ENCODE data around the gene TLE2.
"Not testable (repeated sequence)": the region's sequence is repeated elsewhere in the genome, so short reads cannot be mapped to it uniquely, and the experiment has no call there.

Gene TLE2

GRCh38 chr19:3055741-3056416, 26.8 kb upstream of the TLE2 start:
- DNase-seq: no peak

- DNase-seq: no peak
Measured at GRCh38 chr19:3054972-3055740, 26.1 kb upstream of the TLE2 start.

- no peak for DNase-seq
Measured at GRCh38 chr19:3054265-3054971, 25.3 kb upstream of the TLE2 start.

- no peak for DNase-seq
Measured at GRCh38 chr19:3053780-3054179, 24.7 kb upstream of the TLE2 start.

GRCh38 chr19:3053218-3053621, 24.1 kb upstream of the TLE2 start:
- no peak for DNase-seq

DNA sequence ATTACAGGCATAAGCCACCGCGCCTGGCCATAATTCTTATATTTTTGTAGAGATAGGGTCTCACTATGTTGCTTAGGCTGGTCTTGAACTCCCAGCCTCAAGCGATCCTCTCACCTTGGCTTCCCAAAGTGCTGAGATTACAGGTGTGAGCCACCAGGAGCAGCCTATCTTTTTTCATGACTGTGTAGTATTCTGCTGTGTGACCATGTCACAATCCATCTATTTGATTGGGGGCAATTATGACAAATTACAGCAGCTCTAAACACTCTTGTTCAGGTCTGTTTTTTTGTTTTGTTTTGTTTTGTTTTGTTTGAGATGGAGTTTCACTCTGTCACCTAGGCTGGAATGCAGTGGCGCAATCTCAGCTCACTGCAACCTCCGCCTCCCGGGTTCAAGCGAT, 20.9 kb upstream of the TLE2 start:
- not testable (repeated sequence) for DNase-seq

DNA sequence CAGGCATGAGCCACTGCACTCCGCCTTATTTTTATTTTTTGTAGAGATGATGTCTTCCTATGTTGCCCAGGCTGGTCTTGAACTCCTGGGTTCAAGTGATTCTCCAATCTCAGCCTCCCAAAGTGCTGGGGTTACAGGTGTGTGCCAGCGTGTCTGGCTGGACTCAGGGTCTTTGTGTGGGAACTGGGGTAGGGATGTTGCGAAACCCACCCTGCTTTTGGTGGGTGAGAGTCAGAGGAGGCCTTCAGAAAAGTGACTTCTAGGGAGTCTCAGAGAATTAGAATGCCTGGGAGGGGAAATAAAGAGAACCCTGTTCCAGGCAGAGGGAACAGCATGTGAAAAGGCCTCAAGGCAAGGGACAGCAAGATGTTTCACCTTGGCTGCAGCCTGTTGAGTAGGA, 20.0 kb upstream of the TLE2 start:
- no peak for DNase-seq

DNA sequence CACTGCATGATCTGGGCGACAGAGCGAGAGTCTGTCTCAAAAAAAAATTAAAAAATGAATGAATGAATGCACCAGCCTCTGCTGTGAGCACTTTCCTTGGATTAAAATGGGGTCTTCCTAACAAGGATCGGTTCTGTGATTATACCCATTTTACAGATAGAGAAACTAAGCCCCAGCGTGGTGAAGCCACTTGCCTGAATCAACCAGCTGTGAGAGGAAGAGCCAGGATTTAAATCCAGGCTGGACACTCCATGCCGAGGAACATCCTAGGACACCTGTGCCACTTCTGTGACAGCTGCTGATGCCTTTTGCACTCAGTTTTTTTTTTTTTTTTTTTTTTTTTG, 19.1 kb upstream of the TLE2 start:
- DNase-seq: no peak

- peak; percentile 72 for DNase-seq
Measured at GRCh38 chr19:3047496-3048189, 18.6 kb upstream of the TLE2 start.

DNA sequence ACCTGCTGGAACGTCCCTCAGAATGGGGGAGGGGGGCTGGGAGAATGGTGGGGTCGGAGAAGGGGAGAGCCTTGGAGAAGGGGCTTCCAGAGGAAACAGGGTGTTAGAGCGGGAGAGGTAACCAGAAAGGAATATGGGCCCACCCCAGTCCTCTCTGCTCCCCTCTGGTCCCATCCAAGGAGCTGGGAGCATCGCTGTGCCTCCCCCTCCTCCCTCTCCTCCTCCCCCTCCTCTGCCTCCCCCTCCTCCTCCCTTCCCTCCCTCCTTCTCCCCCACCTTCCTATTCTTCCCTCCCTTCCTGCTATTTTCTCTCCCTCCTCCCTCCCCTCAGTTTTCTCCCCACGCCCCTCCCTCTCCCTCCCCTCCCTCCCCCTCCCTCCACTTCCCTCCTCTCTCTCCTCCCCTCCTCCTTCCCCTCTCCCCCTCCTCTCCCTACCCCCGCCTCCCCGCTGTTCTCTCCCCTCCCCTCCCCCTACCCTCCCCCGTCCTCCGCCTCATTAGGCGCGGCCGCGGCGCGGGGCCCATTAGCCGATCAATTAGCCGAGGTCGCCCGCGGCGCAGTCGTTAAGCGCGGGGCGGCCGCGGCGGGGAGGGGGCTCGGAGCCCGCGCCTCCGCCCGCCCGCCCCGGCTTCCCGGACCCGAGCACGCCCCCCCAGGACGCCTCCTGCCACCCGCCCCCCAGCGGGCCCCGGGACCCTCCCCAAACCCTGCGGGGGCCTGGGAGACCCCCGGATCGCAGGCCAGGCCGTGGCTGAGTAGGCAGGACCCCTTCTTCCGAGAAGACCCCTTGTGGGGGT, 17.8 kb upstream of the TLE2 start:
- DNase-seq: no peak

DNA sequence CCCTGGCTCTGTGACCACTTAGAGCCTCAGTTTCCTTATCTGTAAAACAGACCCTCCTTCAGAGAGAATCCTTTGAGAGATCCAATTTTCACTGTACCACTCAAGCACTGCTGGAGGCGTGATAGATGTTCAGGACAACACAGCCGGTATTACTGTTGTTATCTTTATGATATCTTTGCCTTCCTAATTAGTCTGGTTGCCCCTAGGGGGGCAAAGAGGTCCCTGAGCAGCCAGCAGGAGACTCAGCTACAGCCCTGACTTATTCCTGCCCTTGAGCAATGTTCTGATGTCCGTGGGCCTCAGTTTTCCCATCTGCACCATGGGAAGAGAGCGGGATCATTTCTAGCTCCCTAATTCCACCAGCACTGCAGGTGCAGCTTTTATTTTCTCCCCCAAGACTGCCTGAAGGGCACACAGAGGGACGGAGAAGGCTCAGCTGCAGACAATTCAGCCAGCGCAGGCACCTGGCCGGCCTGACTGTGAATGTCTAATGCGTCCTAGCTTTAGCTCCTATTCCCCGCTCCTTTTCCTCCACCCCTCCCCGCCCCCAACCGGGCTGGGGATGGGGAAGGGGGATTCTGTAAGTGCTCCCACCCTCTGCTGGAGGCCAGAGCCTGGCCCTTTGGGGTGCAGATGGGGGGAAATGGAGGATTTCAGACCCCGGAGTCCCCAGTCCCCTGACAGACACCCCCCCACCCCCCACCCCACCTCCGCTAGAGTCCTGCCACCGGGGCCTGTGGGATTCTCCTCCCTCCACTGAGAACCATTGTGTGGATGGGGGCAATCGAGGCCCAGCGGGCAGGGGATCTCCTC, 17.0 kb upstream of the TLE2 start:
- DNase-seq: no peak

DNA sequence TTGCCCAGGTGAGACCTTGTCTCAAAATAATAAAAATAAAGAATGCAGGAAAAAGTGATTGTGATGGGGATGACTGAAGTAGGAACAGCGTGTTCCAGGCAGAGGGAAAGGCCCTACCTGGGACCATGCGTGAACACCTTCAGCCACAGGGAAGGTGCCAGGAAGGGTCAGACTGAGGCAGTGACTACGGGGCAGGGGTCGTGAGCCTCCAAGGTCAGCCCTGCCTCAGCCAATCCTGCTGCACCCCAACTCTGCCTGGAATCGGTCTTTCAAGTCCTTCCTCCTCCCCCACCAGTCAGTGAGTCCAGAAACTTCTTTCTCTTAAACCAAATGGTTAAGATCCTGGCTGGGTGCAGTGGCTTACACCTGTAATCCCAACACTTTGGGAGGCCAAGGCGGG, 16.1 kb upstream of the TLE2 start:
- DNase-seq: no peak

DNA sequence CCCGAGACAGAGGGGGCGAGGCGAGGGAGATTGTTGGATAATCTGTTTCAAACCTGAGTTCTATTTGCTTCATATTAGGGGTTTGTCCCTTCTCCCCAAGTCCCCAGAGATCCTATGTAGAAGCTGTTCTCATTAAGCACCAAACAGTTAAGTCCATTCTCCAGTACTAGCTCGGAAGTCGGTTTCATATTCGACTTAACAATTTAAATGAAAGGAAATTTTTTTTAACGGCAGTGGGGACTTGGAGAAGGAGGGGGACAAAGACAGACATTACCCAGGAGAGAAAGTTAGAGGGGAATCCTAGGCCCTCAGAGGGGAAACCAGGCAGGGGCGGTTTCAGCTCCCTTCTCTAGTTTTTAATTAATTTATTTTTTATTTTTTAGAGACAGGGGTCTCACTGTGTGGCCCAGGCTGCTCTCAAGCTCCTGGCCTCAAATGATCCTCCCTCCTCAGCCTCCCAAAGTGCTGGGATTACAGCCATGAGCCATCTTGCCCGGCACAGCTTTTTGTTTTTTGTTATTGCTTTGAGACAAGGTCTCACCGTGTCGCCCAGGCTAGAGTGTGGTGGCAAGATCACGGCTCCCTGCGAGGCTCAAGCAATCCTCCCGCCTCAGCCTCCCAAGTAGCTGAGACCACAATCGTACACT, 13.7 kb upstream of the TLE2 start:
- DNase-seq: no peak

- no peak for DNase-seq
Measured at GRCh38 chr19:3041761-3042620, 12.9 kb upstream of the TLE2 start.

DNA sequence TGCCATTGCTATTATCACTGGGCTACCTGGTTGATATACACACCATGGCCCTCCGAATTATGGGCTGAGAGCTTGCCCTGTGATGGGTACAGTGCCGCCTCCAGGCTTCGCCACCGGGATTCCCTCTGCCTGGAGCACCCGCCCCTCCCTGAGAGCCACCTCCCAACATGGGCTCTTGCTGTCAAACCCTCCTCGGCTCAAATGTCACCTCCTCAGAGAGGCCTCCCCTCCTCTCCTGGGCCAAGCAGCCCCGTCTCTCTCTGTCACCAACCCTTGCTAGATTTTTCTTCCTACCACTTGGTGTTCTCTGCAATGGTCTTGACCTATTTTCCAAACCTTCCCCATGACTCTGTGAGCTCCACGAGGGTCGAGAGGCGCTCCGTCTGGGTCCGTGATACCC, 12.2 kb upstream of the TLE2 start:
- DNase-seq: no peak

GRCh38 chr19:3039641-3040077, 10.6 kb upstream of the TLE2 start:
- DNase-seq: no peak

DNA sequence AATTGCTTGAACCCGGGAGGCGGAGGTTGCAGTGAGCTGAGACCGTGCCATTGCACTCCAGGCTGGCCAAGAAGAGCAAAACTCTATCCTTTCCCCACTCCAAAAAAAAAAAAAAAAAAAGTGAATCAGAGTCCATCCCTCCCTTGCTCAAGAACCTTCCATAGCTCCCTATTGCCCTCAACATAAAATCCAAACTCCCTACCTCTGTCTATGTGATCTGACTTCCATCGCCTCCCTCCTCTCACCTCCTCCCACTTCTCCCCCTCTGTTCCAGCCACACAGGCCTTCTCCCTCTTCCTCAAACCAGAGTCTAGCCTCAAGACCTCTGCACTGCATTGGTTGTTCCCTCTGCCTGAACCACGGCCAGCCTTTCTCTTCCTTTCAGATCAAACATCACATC, 10.0 kb upstream of the TLE2 start:
- DNase-seq: no peak

DNA sequence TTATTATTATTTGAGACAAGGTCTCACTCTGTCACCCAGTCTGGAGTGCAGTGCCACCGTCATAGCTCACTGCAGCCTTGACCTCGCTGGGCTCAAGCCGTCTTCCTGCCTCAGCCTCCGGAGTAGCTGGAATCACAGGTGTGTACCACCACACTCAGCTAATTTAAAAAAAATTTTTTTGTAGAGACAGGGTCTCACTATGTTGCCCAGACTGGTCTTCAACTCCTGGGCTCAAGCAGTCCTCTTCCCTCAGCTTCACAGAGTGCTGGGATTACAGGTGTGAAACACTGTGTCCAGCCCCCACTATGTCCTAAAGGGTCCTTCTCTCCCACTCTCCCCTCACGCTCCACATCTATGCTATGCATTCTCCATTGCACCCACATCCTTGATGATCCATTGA, 9.1 kb upstream of the TLE2 start:
- no peak for DNase-seq

DNA sequence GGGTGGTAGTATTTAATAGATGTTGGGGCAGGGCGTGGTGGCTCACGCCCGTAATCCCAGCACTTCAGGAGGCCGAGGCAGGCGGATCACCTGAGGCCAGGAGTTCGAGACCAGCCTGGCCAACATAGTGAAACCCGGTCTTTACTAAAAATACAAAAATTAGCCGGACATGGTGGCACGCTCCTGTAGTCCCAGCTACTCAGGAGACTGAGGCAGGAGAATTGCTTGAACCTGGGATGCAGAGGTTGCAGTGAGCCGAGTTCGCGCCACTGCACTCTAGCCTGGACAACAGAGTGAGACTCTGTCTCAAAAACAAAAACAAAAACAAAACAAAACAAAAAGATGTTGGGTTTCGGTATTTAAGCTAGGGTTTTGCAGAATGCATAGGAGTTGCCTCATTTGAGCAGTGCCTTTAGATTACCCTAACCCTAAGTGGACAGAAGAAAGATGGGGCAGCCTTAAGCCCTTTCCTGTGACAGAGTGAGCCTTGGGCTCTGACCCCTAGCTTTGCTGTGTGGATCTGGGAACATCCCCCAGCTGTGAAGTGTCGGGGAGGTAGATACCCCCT, 8.0 kb upstream of the TLE2 start:
- not testable (repeated sequence) for DNase-seq

Data from CD4-positive, alpha-beta T cell treated with Interferon gamma for 1 hour (primary cell).